Rectal smooth muscle tissue (tissue), 1 donor: ENCODE measurements around the gene GPR39.
A peak's percentile ranks its signal among the peaks of the same experiment; 100 is the strongest.

Experiments
- H3K27ac ChIP-seq: one replicate; pipeline ENCODE4 v1.7.0; 2013; ENCODE audit warnings: low read depth, low read length, inconsistent platforms
- H3K27me3 ChIP-seq: one replicate; pipeline ENCODE4 v1.7.0; 2013; ENCODE audit warnings: low read length; ENCODE audit not compliant: control insufficient read depth, insufficient read depth
- H3K36me3 ChIP-seq: one replicate; pipeline ENCODE4 v1.7.0; 2013; ENCODE audit warnings: low read length; ENCODE audit not compliant: control insufficient read depth, insufficient read depth
- H3K4me1 ChIP-seq: one replicate; pipeline ENCODE4 v1.7.0; 2013; ENCODE audit warnings: low read length; ENCODE audit not compliant: control insufficient read depth, insufficient read depth
- H3K4me3 ChIP-seq: one replicate; pipeline ENCODE4 v1.7.0; 2013; ENCODE audit warnings: low read length
- H3K9ac ChIP-seq: one replicate; pipeline ENCODE4 v1.7.0; 2013; ENCODE audit warnings: low read length

GPR39 gene

GRCh38 chr2:132416723-132417395 lies at the start of gene GPR39:
Gene GPR39, plus strand, starts transcription at chr2:132416805.
- Histone ChIP-seq H3K4me1 (peaks cover 4% of the 10 kb centered on the region), H3K9ac (peak within 1 kb of the TSS; percentile 29), H3K27ac (peak within 1 kb of the TSS; percentile 14)

GRCh38 chr2:132368191-132368590 lies 48.4 kb upstream of the GPR39 start:
- Histone ChIP-seq H3K36me3 (no peaks in the 10 kb centered on the region), H3K9ac (no peak overlapping the region), H3K4me3 (no peak overlapping the region), H3K4me1 (no peaks in the 10 kb centered on the region), H3K27me3 (no peaks in the 10 kb centered on the region), H3K27ac (no peak overlapping the region)

More at GRCh38 chr2:132416723-132417395, at the start of gene GPR39:
- Histone ChIP-seq H3K4me3 (peak within 1 kb of the TSS; percentile 71), H3K27me3 (no peaks in the 10 kb centered on the region), H3K36me3 (no peaks in the 10 kb centered on the region)

- no peak overlapping the region for H3K9ac ChIP-seq
- H3K4me1 ChIP-seq: no peaks in the 10 kb centered on the region
- no peaks in the 10 kb centered on the region for H3K36me3 ChIP-seq
- H3K27me3 ChIP-seq: no peaks in the 10 kb centered on the region
- no peak overlapping the region for H3K4me3 ChIP-seq
- no peak overlapping the region for H3K27ac ChIP-seq
These were observed 44.3 kb upstream of the GPR39 start for GRCh38 chr2:132372276-132372675.

GRCh38 chr2:132373391-132374135 lies 43.0 kb upstream of the GPR39 start:
- Histone ChIP-seq H3K36me3 (no peaks in the 10 kb centered on the region), H3K27me3 (no peaks in the 10 kb centered on the region), H3K4me3 (no peak overlapping the region), H3K27ac (no peak overlapping the region), H3K4me1 (no peaks in the 10 kb centered on the region), H3K9ac (no peak overlapping the region)

- Histone ChIP-seq H3K27me3 (no peaks in the 10 kb centered on the region), H3K4me3 (no peak overlapping the region), H3K4me1 (no peaks in the 10 kb centered on the region), H3K36me3 (no peaks in the 10 kb centered on the region), H3K9ac (no peak overlapping the region), H3K27ac (no peak overlapping the region)
These were observed 42.5 kb upstream of the GPR39 start for GRCh38 chr2:132374151-132374550.

GRCh38 chr2:132374551-132374950 lies 42.1 kb upstream of the GPR39 start:
- Histone ChIP-seq H3K4me3 (no peak overlapping the region), H3K4me1 (no peaks in the 10 kb centered on the region), H3K36me3 (no peaks in the 10 kb centered on the region), H3K27me3 (no peaks in the 10 kb centered on the region), H3K9ac (no peak overlapping the region), H3K27ac (no peak overlapping the region)

GRCh38 chr2:132374961-132375360 lies 41.6 kb upstream of the GPR39 start:
- no peak overlapping the region for H3K9ac ChIP-seq
- H3K27me3 ChIP-seq: no peaks in the 10 kb centered on the region
- H3K36me3 ChIP-seq: no peaks in the 10 kb centered on the region
- H3K4me3 ChIP-seq: no peak overlapping the region
- H3K27ac ChIP-seq: no peak overlapping the region
- H3K4me1 ChIP-seq: no peaks in the 10 kb centered on the region

GRCh38 chr2:132381376-132381775 lies 35.2 kb upstream of the GPR39 start:
- no peaks in the 10 kb centered on the region for H3K36me3 ChIP-seq
- no peak overlapping the region for H3K27ac ChIP-seq
- H3K27me3 ChIP-seq: no peaks in the 10 kb centered on the region
- no peaks in the 10 kb centered on the region for H3K4me1 ChIP-seq
- H3K9ac ChIP-seq: no peak overlapping the region
- no peak overlapping the region for H3K4me3 ChIP-seq

GRCh38 chr2:132383956-132384355 lies 32.6 kb upstream of the GPR39 start:
- no peak overlapping the region for H3K27ac ChIP-seq
- H3K27me3 ChIP-seq: no peaks in the 10 kb centered on the region
- H3K9ac ChIP-seq: no peak overlapping the region
- no peaks in the 10 kb centered on the region for H3K36me3 ChIP-seq
- no peak overlapping the region for H3K4me3 ChIP-seq
- H3K4me1 ChIP-seq: no peaks in the 10 kb centered on the region

GRCh38 chr2:132384491-132385151 lies 32.0 kb upstream of the GPR39 start:
- Histone ChIP-seq H3K4me3 (no peak overlapping the region), H3K9ac (no peak overlapping the region), H3K27me3 (no peaks in the 10 kb centered on the region)

GRCh38 chr2:132387126-132387525 lies 29.5 kb upstream of the GPR39 start:
- Histone ChIP-seq H3K27me3 (no peaks in the 10 kb centered on the region), H3K4me1 (no peaks in the 10 kb centered on the region), H3K27ac (no peak overlapping the region), H3K4me3 (no peak overlapping the region), H3K9ac (no peak overlapping the region), H3K36me3 (no peaks in the 10 kb centered on the region)

More at GRCh38 chr2:132384491-132385151, 32.0 kb upstream of the GPR39 start:
- no peaks in the 10 kb centered on the region for H3K36me3 ChIP-seq
- H3K4me1 ChIP-seq: no peaks in the 10 kb centered on the region
- no peak overlapping the region for H3K27ac ChIP-seq

- Histone ChIP-seq H3K27me3 (no peaks in the 10 kb centered on the region), H3K4me3 (no peak overlapping the region), H3K27ac (no peak overlapping the region)
These were observed 26.5 kb upstream of the GPR39 start for GRCh38 chr2:132390076-132390475.

More at GRCh38 chr2:132390076-132390475, 26.5 kb upstream of the GPR39 start:
- H3K9ac ChIP-seq: no peak overlapping the region
- H3K36me3 ChIP-seq: no peaks in the 10 kb centered on the region
- H3K4me1 ChIP-seq: no peaks in the 10 kb centered on the region
